SK-N-SH (cell line): Measurements from ENCODE around the gene SERF1A. TPM values are rescaled to one million over a fixed set of nuclear protein-coding genes. Genes with fewer than 3 reads are reported as not detected.
"Not testable (repeated sequence)": the region's sequence is repeated elsewhere in the genome, so short reads cannot be mapped to it uniquely, and the experiment has no call there.

ENCODE experiments used
- CTCF ChIA-PET: fragments of 300-600, 350-600 bp; formaldehyde crosslinking; extraction: SDS; loops from one replicate; lab custom pipeline; 2021; lab: Yijun Ruan, JAX
- POLR2A ChIA-PET: fragments of 350-600 bp; sonication (Branson Sonifier 250); formaldehyde crosslinking; extraction: SDS; loops from one replicate; lab custom pipeline; 2020; ENCODE audit warnings: antibody characterized with exemption, inconsistent platforms; lab: Yijun Ruan, JAX
- DNase-seq: peaks from one replicate; pipeline ENCODE4 v3.0.0; 2012
- H2AFZ ChIP-seq: fragments of 200-600 bp; sonication (generic); 2 replicates; pipeline ENCODE4 v1.8.1; 2016; ENCODE audit warnings: antibody characterized with exemption, mild to moderate bottlenecking, low read depth
- H3F3A ChIP-seq: fragments of 200-600 bp; sonication (generic); replicated peaks from 2 replicates; pipeline ENCODE3; 2016; ENCODE audit warnings: antibody characterized with exemption, mild to moderate bottlenecking; ENCODE audit not compliant: insufficient read depth
- H3K27ac ChIP-seq, 2 experiments: fragments of 200-500 bp in 1 of 2; fragments of 200-600 bp in 1 of 2; sonication (Bioruptor generic) in 1 of 2; sonication (generic), shearing (Covaris generic) in 1 of 2; 2 replicates each; pipeline versions ENCODE4 v1.5.1 to v1.6.1; 2014 to 2016; ENCODE audit warnings: low read depth in 2 of 2, inconsistent platforms in 1 of 2, low read length in 1 of 2, mild to moderate bottlenecking in 1 of 2, mixed read lengths in 1 of 2
- H3K27me3 ChIP-seq: fragments of 200-600 bp; sonication (generic), shearing (Covaris generic); 2 replicates; pipeline ENCODE4 v1.6.1; 2016; ENCODE audit warnings: mixed run types; ENCODE audit not compliant: insufficient read depth
- H3K36me3 ChIP-seq, 2 experiments: fragments of 200-500 bp in 1 of 2; fragments of 200-600 bp in 1 of 2; sonication (Bioruptor generic) in 1 of 2; sonication (generic) in 1 of 2; replicated peaks in 1 of 2; 2 replicates each; pipeline versions ENCODE3 to v1.5.1; 2014 to 2016; ENCODE audit warnings: low read length in 1 of 2, mild to moderate bottlenecking in 1 of 2; ENCODE audit not compliant: insufficient read depth in 2 of 2, control insufficient read depth in 1 of 2
- H3K4me1 ChIP-seq, 2 experiments: fragments of 200-500 bp in 1 of 2; fragments of 200-600 bp in 1 of 2; sonication (Bioruptor generic) in 1 of 2; sonication (generic), shearing (Covaris generic) in 1 of 2; 2 replicates each; pipeline versions ENCODE4 v1.5.1 to v1.6.1; 2014 to 2016; ENCODE audit warnings: low read depth in 1 of 2, low read length in 1 of 2, mixed run types in 1 of 2; ENCODE audit not compliant: insufficient read depth in 2 of 2, control insufficient read depth in 1 of 2
- H3K4me2 ChIP-seq: fragments of 200-600 bp; sonication (generic), shearing (Covaris generic); 2 replicates; pipeline ENCODE4 v1.6.1; 2017; ENCODE audit warnings: mixed run types
- H3K4me3 ChIP-seq, 2 experiments: fragments of 200-500 bp in 1 of 2; fragments of 200-600 bp in 1 of 2; sonication (Bioruptor generic) in 1 of 2; sonication (generic), shearing (Covaris generic) in 1 of 2; 2 replicates each; pipeline versions ENCODE4 v1.5.1 to v1.8.1; 2014 to 2016; ENCODE audit warnings: low read depth in 2 of 2, inconsistent platforms in 1 of 2, low read length in 1 of 2, mild to moderate bottlenecking in 1 of 2, mixed read lengths in 1 of 2, moderate library complexity in 1 of 2
- H3K79me2 ChIP-seq: fragments of 200-600 bp; sonication (generic); 2 replicates; pipeline ENCODE4 v1.8.1; 2017; ENCODE audit warnings: mild to moderate bottlenecking; ENCODE audit not compliant: insufficient read depth
- H3K9ac ChIP-seq: fragments of 200-600 bp; sonication (generic); 2 replicates; pipeline ENCODE4 v1.6.1; 2017; ENCODE audit warnings: mixed run types
- H3K9me2 ChIP-seq: fragments of 200-600 bp; sonication (generic); 2 replicates; pipeline ENCODE4 v1.6.1; 2017; ENCODE audit warnings: mixed run types
- H3K9me3 ChIP-seq: fragments of 200-600 bp; sonication (generic); 2 replicates; pipeline ENCODE4 v1.6.1; 2017; ENCODE audit warnings: mixed run types, mild to moderate bottlenecking, moderate library complexity
- H4K20me1 ChIP-seq: fragments of 200-600 bp; sonication (generic); 2 replicates; pipeline ENCODE4 v1.6.1; 2017; ENCODE audit warnings: mild to moderate bottlenecking, mixed run types; ENCODE audit not compliant: insufficient read depth
- WGBS: methylation state at CpG from one replicate; pipeline ENCODE4 v1.1.6; 2017; ENCODE audit warnings: low lambda C conversion rate; 5-methylcytosine and 5-hydroxymethylcytosine counted together
- polyA plus RNA-seq, 3 experiments: library from polyadenylated mRNA; depleted of rRNA; stranded (reverse); fragments of >200 nt; gene quantifications; 2 replicates each; pipeline ENCODE4 v1.2.3, GENCODE V29; 2012

Gene SERF1A
- 4.2 and 4.3 TPM in 2 replicates for polyA plus RNA-seq (2012; rRNA removed)
- 7.3 and 10.2 TPM in 2 replicates for polyA plus RNA-seq (2012; cell fraction: cytosol; rRNA removed)
- 0.53 and 0.99 TPM in 2 replicates for polyA plus RNA-seq (2012; cell fraction: nucleus; rRNA removed)

DNA sequence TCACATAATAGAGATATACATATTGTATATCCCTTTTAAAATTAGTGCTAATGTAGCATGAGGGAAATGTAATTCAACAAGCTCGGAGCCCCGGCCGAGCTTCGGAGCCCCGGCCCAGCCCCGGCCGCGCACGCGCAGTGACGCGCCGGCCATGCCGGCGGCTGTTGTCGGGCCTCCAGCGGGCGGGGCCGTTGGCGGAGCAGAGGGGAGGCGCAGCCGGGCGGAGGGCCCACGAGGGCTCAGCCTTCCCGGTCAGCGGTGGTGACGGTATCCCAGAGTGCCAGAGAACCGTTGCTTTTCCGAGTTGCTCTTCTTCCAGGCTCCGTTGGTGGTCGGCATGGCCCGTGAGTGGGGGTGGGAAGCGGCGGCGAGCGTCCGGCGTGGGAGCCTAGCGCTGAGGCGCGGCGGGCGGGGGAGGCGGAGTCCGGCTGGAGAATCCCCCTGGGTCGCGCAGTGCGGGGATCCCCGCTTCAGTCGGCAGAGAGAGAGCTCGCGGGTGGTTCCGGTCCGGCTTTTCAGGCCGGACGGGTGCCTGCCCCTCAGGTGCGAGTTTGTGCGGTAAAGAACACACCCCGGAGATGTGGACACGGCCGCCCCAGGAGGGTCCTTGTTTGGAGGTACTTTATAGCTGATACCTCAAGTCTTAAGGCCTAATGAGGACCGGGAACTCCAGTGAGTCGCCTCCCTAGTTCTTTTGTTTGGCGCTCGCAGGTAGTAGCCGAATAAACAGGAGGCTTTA, at the start of gene SERF1A:
TSS of gene SERF1A (plus strand) at position 137 of the 739 bp plus-strand sequence. CDS start at position 338, 201 bp downstream.
- H3K27me3 ChIP-seq, H3K79me2 ChIP-seq, H3K9me3 ChIP-seq, H3K9ac ChIP-seq, H3K4me3 ChIP-seq, H3K36me3 ChIP-seq, H3F3A ChIP-seq, H3K27ac ChIP-seq, DNase-seq, H3K4me2 ChIP-seq, H2AFZ ChIP-seq, H3K4me1 ChIP-seq, POLR2A ChIA-PET, H4K20me1 ChIP-seq, H3K9me2 ChIP-seq, CTCF ChIA-PET: not testable (repeated sequence)
- no CpG with 5 or more reads among the region's 66 CpGs for WGBS

DNA sequence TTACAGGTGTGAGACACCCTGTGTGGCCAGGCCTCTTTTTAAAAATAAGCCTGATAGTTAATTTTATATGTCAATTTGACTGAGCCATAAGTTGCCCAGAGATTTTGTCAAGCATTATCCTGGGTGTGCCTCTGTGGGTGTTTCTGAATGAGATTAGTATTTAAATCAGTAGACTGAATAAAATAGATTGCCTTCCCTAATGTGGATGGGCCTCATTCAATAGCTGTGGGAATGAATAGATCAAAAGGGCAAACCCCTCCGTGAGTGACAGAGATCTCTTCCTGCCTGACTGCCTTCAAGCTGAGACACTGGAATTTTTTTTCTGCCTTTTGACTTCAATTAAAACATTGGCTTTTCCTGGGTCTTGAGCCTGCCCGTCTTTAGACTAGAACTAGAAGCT, 33.7 kb upstream of the SERF1A start:
- DNase-seq, H3K9me3 ChIP-seq, H3K79me2 ChIP-seq, H3K4me3 ChIP-seq, CTCF ChIA-PET, H3K36me3 ChIP-seq, H3K27me3 ChIP-seq, H3K27ac ChIP-seq, H3K9ac ChIP-seq, H3K4me2 ChIP-seq, H3K4me1 ChIP-seq, H2AFZ ChIP-seq, H4K20me1 ChIP-seq, H3F3A ChIP-seq, H3K9me2 ChIP-seq, POLR2A ChIA-PET: not testable (repeated sequence)
- no CpG with 5 or more reads among the region's 2 CpGs for WGBS

DNA sequence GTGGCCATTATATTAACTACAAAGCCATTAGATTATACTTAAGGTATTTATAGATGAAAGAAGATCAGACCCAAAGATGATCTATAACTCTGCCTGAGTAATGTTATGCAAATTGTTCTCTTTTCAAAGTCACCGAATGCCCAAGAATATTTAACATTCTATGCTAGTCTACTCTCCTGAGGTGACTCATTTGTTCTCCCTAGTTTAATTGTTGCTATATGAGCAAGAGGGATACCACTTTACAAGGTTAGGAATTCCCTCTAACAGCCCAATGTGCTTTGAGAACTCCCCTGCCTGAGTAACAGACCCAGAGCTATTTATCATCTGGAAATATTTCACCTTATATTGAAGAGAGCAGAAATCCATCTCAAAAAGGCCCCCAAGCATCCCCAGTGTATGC, 29.8 kb upstream of the SERF1A start:
- DNase-seq, H3K27me3 ChIP-seq, H3K36me3 ChIP-seq, H3K4me1 ChIP-seq, H3K27ac ChIP-seq, H3K9me3 ChIP-seq, H4K20me1 ChIP-seq, H3K4me2 ChIP-seq, H3F3A ChIP-seq, H2AFZ ChIP-seq, H3K4me3 ChIP-seq, H3K9ac ChIP-seq, H3K79me2 ChIP-seq, CTCF ChIA-PET, POLR2A ChIA-PET, H3K9me2 ChIP-seq: not testable (repeated sequence)
- WGBS, result no CpG with 5 or more reads among the region's 1 CpG

DNA sequence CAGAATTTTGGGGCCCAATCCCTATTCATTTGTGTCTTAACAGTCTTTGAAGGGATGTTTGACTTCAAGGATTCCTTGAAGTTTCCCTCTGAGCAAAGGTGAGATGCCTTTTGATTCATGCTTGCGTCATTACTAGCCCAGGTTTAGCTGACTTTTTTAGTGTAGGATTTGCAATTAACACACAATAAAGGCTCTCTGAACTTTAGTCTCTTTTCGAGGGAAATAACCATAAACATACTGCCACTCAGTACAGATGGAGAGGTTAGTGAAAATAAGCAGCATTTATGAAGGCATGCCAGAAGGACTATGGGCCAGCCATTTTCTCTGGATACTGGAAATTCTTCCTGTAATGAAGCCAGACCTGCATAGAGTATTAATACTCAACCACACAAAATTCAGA, 4.4 kb upstream of the SERF1A start:
- POLR2A ChIA-PET, H3K4me2 ChIP-seq, H3K4me1 ChIP-seq, H4K20me1 ChIP-seq, H3K27ac ChIP-seq, DNase-seq, H3F3A ChIP-seq, H3K9ac ChIP-seq, CTCF ChIA-PET, H3K36me3 ChIP-seq, H2AFZ ChIP-seq, H3K27me3 ChIP-seq, H3K79me2 ChIP-seq, H3K9me2 ChIP-seq, H3K9me3 ChIP-seq, H3K4me3 ChIP-seq: not testable (repeated sequence)
- no CpG with 5 or more reads among the region's 2 CpGs for WGBS

DNA sequence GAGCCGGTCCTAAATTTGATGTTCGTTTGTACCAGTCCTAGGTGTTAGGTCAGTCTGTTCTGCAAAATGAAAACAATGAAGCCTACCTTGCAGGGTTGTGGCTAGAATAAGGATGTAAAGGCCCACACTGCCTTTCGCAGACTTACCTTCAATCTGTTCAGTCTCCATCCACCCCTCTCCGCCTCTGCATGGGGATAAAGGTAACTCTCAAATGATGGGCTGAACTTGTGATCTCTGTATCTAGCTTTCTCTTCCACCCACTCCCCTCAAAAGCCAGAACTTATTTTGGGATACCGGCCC, 753 bp downstream of the SERF1A start:
- H3F3A ChIP-seq, DNase-seq, H3K9me3 ChIP-seq, H3K27ac ChIP-seq, H3K9me2 ChIP-seq, H2AFZ ChIP-seq, POLR2A ChIA-PET, H3K79me2 ChIP-seq, H3K4me1 ChIP-seq, H3K27me3 ChIP-seq, H3K4me2 ChIP-seq, CTCF ChIA-PET, H4K20me1 ChIP-seq, H3K4me3 ChIP-seq, H3K9ac ChIP-seq, H3K36me3 ChIP-seq: not testable (repeated sequence)
- no CpG with 5 or more reads among the region's 5 CpGs for WGBS

DNA sequence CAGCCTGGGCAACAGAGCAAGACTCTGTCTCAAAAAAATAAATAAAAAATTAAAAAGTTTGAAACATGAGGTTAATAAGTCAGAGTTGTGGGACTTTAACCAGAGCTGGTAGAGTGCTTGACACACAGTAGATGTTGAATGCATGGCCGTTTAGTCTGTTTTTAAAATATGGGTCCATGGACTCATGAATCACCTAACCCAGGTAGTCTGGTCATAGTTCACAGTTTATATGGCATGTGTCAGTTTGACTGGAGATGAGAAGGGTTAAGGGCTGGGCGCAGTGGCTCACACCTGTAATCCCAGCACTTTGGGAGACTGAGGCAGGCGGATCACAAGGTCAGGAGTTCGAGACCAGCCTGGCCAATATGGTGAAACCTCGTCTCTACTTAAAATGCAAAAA, 6.2 kb downstream of the SERF1A start:
- WGBS, result no CpG with 5 or more reads among the region's 5 CpGs
- H3F3A ChIP-seq, H3K27me3 ChIP-seq, H3K9me2 ChIP-seq, H2AFZ ChIP-seq, H3K9ac ChIP-seq, H4K20me1 ChIP-seq, CTCF ChIA-PET, POLR2A ChIA-PET, H3K4me3 ChIP-seq, H3K9me3 ChIP-seq, H3K79me2 ChIP-seq, H3K4me1 ChIP-seq, DNase-seq, H3K27ac ChIP-seq, H3K4me2 ChIP-seq, H3K36me3 ChIP-seq: not testable (repeated sequence)
